Epithelial cell of proximal tubule (primary cell): ENCODE data around the gene PHKA2. TPM values are rescaled to one million over a fixed set of nuclear protein-coding genes. Genes with fewer than 3 reads are reported as not detected.

ENCODE experiments used
- DNase-seq: peaks from one replicate; pipeline ENCODE4 v3.0.0-alpha.2; 2011; ENCODE audit warnings: low read depth
- H3K4me3 ChIP-seq: 2 replicates; pipeline ENCODE4 v1.5.1; 2011; ENCODE audit warnings: low read depth, mild to moderate bottlenecking, low read length
- CTCF ChIP-seq: conservative IDR thresholded peaks from 2 replicates; pipeline ENCODE4 v1.5.1; 2012; ENCODE audit warnings: low read depth, mild to moderate bottlenecking, low read length
- total RNA-seq: library from RNA; depleted of rRNA; stranded (reverse); fragments of >200 nt; gene quantifications from 2 replicates; pipeline ENCODE4 v1.2.3, GENCODE V29; 2015

PHKA2 gene
- total RNA-seq, 1 donor from 2014 or later = 12.9 TPM

GRCh38 chrX:18887825-18888212 is 96.1 kb downstream of the PHKA2 start:
- DNase-seq = no peak
- no peak for TF ChIP-seq CTCF
- no peak overlapping the region for H3K4me3 ChIP-seq

- H3K4me3 ChIP-seq = no peak overlapping the region
- TF ChIP-seq CTCF = no peak
- DNase-seq = no peak
Measured at GRCh38 chrX:18887177-18887824, 96.6 kb downstream of the PHKA2 start.

GRCh38 chrX:18886344-18887161 is 97.4 kb downstream of the PHKA2 start:
- no peak for DNase-seq
- H3K4me3 ChIP-seq = peak overlapping the region; percentile 45
- TF ChIP-seq CTCF = peak; percentile 63

- no peak for DNase-seq
- H3K4me3 ChIP-seq = peak overlapping the region; percentile 45
- TF ChIP-seq CTCF = no peak
Measured at GRCh38 chrX:18886005-18886343, 97.9 kb downstream of the PHKA2 start.

GRCh38 chrX:18885328-18886004 is 98.4 kb downstream of the PHKA2 start:
- peak overlapping the region; percentile 45 for H3K4me3 ChIP-seq
- no peak for DNase-seq
- TF ChIP-seq CTCF = no peak

- no peak for DNase-seq
- no peak overlapping the region for H3K4me3 ChIP-seq
- no peak for TF ChIP-seq CTCF
Measured at GRCh38 chrX:18884916-18885315, 99.0 kb downstream of the PHKA2 start.
